ENCODE results near the gene TXLNB. TPM values are rescaled to one million over a fixed set of nuclear protein-coding genes. Genes with fewer than 3 reads are reported as not detected.
A peak's percentile ranks its signal among the peaks of the same experiment; 100 is the strongest.

TXLNB gene
- total RNA-seq, 1 experiment from 2014 or later, result 0.07 TPM

DNA sequence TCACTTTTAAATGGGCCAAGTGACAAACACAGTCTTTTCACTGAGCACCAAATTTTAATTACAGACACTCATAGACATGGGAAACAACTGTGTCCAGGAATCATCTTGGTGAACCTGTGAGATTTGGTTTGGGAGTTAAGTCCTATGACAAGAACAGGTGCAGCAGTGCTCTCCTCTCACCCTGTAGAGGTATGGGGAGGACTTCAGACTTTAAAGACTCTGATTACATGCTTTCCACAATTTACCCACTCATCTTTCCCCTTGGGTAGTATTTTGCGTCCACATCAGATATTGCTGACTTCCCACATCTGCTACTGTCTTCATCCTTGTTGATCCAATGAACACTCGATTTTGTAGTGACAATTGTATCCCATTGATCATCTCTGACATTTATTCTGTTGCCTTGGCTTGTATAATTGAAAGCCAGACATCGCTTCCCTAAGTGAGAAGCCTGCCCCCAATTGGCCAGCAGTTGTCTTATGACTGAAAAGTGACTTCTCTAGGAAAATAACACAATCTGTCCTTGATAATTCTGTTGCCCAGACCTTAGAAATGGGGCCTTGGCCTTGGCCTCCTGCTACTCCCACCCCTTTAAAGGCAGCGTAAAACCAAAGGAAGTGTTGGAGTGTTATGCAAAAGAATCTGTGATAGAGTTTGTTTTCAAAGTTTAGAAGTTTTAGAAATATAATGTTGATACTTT, 40.0 kb downstream of the TXLNB start:
- intact Hi-C loops (cut with micrococcal nuclease; ENCODE audit: unreplicated experiment), result no loop called here
- TF ChIP-seq, protein P1, sequence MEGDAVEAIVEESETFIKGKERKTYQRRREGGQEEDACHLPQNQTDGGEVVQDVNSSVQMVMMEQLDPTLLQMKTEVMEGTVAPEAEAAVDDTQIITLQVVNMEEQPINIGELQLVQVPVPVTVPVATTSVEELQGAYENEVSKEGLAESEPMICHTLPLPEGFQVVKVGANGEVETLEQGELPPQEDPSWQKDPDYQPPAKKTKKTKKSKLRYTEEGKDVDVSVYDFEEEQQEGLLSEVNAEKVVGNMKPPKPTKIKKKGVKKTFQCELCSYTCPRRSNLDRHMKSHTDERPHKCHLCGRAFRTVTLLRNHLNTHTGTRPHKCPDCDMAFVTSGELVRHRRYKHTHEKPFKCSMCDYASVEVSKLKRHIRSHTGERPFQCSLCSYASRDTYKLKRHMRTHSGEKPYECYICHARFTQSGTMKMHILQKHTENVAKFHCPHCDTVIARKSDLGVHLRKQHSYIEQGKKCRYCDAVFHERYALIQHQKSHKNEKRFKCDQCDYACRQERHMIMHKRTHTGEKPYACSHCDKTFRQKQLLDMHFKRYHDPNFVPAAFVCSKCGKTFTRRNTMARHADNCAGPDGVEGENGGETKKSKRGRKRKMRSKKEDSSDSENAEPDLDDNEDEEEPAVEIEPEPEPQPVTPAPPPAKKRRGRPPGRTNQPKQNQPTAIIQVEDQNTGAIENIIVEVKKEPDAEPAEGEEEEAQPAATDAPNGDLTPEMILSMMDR (IDR thresholded peaks at IDR 0.05; ENCODE audit: unreplicated experiment), result no peak
- CTCF ChIA-PET, result no interaction called here
- H3K4me3 Mint-ChIP-seq (ENCODE audit: low read depth, unreplicated experiment), result no peak overlapping the region
- DNase-seq, result no peak
- BruUV-seq (replicated peaks), result no TSS peak
- H3K36me3 Mint-ChIP-seq (ENCODE audit: insufficient read depth, unreplicated experiment), result no peaks in the 10 kb centered on the region
- H3K27me3 Mint-ChIP-seq (ENCODE audit: unreplicated experiment), result no peaks in the 10 kb centered on the region
- no peaks in the 10 kb centered on the region for H3K4me1 Mint-ChIP-seq (ENCODE audit: low read depth, unreplicated experiment)
- no peaks in the 10 kb centered on the region for H3K9me3 Mint-ChIP-seq (ENCODE audit: low read depth, unreplicated experiment)
- H3K27ac Mint-ChIP-seq (ENCODE audit: unreplicated experiment), result no peak overlapping the region

DNA sequence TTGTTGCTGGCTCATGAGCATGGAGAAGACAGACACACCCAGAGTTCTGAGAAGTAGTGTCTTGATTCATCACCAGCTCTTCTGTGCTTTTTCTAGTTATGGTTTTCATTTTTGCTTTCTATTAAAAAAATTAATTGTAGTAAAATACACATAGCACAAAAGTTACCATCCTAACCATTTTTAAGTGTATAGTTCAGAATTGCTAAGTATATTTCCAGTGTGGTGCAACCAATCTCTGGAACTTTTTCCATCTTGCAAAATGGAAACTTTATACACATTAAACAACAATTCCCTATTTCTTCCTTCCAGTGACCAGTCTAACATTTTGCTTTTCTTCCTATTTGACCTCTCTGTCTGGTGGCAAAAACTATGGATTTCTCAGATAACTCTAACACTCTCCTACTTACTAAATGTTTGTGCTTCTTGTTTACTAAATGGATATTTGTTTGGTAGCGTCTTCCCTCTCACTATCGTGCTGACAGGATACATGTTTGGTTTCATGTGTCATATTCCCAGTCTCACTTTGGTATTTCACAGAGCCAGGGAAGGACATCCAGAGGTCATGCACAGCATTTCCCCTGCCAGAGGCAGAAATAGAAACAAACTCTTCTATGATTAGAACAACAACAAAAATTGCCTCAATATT, 40.6 kb downstream of the TXLNB start:
- Mint-ChIP-seq H3K4me3 (ENCODE audit: low read depth, unreplicated experiment) (no peak overlapping the region), H3K4me1 (ENCODE audit: low read depth, unreplicated experiment) (no peaks in the 10 kb centered on the region), H3K9me3 (ENCODE audit: low read depth, unreplicated experiment) (no peaks in the 10 kb centered on the region), H3K27me3 (ENCODE audit: unreplicated experiment) (no peaks in the 10 kb centered on the region), H3K36me3 (ENCODE audit: insufficient read depth, unreplicated experiment) (no peaks in the 10 kb centered on the region), H3K27ac (ENCODE audit: unreplicated experiment) (no peak overlapping the region)
- intact Hi-C loops (cut with micrococcal nuclease; ENCODE audit: unreplicated experiment), result no loop called here
- no peak for DNase-seq
- CTCF ChIA-PET, result interaction anchor here (1.1 kb wide), 1 partner anchor 113 kb away, joined by 4 read pairs; no protein-coding TSS in a partner anchor
- BruUV-seq (replicated peaks), result no TSS peak
- TF ChIP-seq, protein P1 (IDR thresholded peaks at IDR 0.05; ENCODE audit: unreplicated experiment), result no peak

DNA sequence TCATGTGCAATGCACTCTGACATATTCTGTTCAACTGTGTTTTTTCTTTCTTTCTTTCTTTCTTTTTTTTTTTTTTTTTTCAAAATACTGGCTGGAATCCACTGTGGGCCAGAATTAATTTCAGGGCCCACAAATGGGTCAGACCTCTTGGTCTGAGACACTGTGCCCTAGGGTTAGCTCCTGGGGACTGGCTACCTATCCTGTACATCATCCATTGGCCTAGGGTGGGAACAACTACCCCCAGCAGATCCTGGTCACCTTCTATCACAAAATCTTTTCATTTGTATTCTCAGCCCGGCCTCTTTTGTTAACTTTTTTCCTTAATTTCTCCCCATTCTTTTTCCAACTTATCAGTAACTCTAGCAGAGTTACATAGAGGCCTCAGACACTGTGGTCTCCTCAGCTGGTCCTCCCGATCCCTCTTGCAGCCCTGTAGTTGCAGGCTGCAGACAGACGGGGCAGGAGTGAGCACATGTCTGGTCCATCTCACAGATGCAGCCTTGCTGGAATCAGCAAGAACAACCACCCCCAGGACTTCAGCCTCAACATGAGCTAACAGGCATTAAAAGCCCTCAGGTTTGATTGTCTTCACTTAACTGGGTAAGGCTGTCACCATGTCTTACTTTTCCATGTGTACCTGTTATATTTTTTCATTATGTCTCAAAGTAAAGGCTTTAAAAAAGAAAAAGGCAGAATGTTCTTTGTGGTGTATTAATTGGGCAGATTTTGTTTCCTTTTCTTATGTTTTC, 41.3 kb downstream of the TXLNB start:
- H3K27me3 Mint-ChIP-seq (ENCODE audit: unreplicated experiment), result no peaks in the 10 kb centered on the region
- BruUV-seq (replicated peaks), result no TSS peak
- no peak overlapping the region for H3K4me3 Mint-ChIP-seq (ENCODE audit: low read depth, unreplicated experiment)
- DNase-seq, result peak; percentile 49
- intact Hi-C loops (cut with micrococcal nuclease; ENCODE audit: unreplicated experiment), result no loop called here
- H3K4me1 Mint-ChIP-seq (ENCODE audit: low read depth, unreplicated experiment), result no peaks in the 10 kb centered on the region
- no peaks in the 10 kb centered on the region for H3K36me3 Mint-ChIP-seq (ENCODE audit: insufficient read depth, unreplicated experiment)
- CTCF ChIA-PET, result interaction anchor here (1.1 kb wide), 1 partner anchor 114 kb away, joined by 4 read pairs; no protein-coding TSS in a partner anchor
- H3K9me3 Mint-ChIP-seq (ENCODE audit: low read depth, unreplicated experiment), result no peaks in the 10 kb centered on the region
- no peak overlapping the region for H3K27ac Mint-ChIP-seq (ENCODE audit: unreplicated experiment)
- TF ChIP-seq, protein P1 (IDR thresholded peaks at IDR 0.05; ENCODE audit: unreplicated experiment), result peak; percentile 37

DNA sequence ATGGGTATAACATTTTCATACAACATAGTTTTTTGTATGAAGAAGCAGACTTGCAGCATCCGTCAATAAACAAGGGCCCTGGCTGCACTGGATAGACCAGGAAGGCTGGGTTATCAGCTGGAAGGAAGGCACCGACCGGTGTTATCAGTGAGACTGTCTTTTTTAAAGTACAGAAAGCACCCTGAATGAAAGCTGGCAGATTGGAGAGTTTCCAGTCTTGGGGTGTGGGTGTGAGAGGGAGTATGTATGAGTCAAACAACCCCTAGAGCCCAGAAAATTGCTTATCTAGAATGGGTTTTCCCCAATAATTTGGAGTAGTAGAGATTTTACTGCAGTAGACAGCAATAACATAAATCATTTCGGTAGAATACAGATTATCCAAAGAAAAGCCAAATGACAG, 42.4 kb downstream of the TXLNB start:
- Mint-ChIP-seq H3K4me1 (ENCODE audit: low read depth, unreplicated experiment) (no peaks in the 10 kb centered on the region), H3K4me3 (ENCODE audit: low read depth, unreplicated experiment) (no peak overlapping the region), H3K9me3 (ENCODE audit: low read depth, unreplicated experiment) (no peaks in the 10 kb centered on the region), H3K27me3 (ENCODE audit: unreplicated experiment) (no peaks in the 10 kb centered on the region), H3K27ac (ENCODE audit: unreplicated experiment) (no peak overlapping the region), H3K36me3 (ENCODE audit: insufficient read depth, unreplicated experiment) (no peaks in the 10 kb centered on the region)
- intact Hi-C loops (cut with micrococcal nuclease; ENCODE audit: unreplicated experiment), result no loop called here
- CTCF ChIA-PET, result no interaction called here
- DNase-seq, result no peak
- BruUV-seq (replicated peaks), result no TSS peak
- TF ChIP-seq, protein P1 (IDR thresholded peaks at IDR 0.05; ENCODE audit: unreplicated experiment), result no peak
